Testis (tissue), 3 donors: Measurements from ENCODE around the gene SUDS3. TPM values are rescaled to one million over a fixed set of nuclear protein-coding genes. Genes with fewer than 3 reads are reported as not detected.

Experiments used
- DNase-seq: peaks from one replicate; pipeline ENCODE4 v3.0.0-alpha.2; 2019
- H3K27ac ChIP-seq, 2 donors: fragments of 200-600 bp; sonication (generic); one replicate each; pipeline ENCODE4 v1.5.1; 2019
- H3K27me3 ChIP-seq: fragments of 200-600 bp; sonication (generic); one replicate; pipeline ENCODE4 v1.5.1; 2019
- H3K36me3 ChIP-seq: fragments of 200-600 bp; sonication (generic); one replicate; pipeline ENCODE4 v1.5.1; 2017; ENCODE audit warnings: low read depth; ENCODE audit errors: missing control alignments
- H3K4me1 ChIP-seq: fragments of 200-600 bp; sonication (generic); one replicate; pipeline ENCODE4 v1.5.1; 2019
- H3K4me3 ChIP-seq, 2 donors: fragments of 200-600 bp; sonication (generic); one replicate each; pipeline ENCODE4 v1.5.1; 2017 to 2019
- H3K9me3 ChIP-seq: fragments of 200-600 bp; sonication (generic); one replicate; pipeline ENCODE4 v1.5.1; 2017
- CTCF ChIP-seq, 3 experiments: fragments of 450-650 bp in 2 of 3; fragments of 200-600 bp in 1 of 3; sonication (generic) in 1 of 3; IDR thresholded peaks; one replicate each; pipeline ENCODE4 v1.5.1; 2016 to 2019; ENCODE audit warnings: antibody characterized with exemption in 3 of 3, mild to moderate bottlenecking in 2 of 3, moderate library complexity in 1 of 3
- POLR2A ChIP-seq: fragments of 450-650 bp; IDR thresholded peaks from one replicate; pipeline ENCODE4 v1.6.1; 2017; ENCODE audit warnings: antibody characterized with exemption, mild to moderate bottlenecking, moderate library complexity
- WGBS, 2 donors: methylation state at CpG; one replicate each; pipeline ENCODE4 v1.1.5; 2018; 5-methylcytosine and 5-hydroxymethylcytosine counted together
- intact Hi-C: fragments of 100-400 bp; cut with DNase I; formaldehyde crosslinking; loops from one replicate; pipeline ENCODE4 v1.15.1; 2023; ENCODE audit warnings: low total_unique reads
- polyA plus RNA-seq: library from polyadenylated mRNA; stranded (reverse); fragments of 350-450 nt; fragmentation: Illumina TruSeq; extraction: RNeasy Lipid Tissue Mini Kit (QIAGEN cat#74804); gene quantifications from one replicate; pipeline ENCODE4 v1.2.3, GENCODE V29; 2014; ENCODE audit warnings: low read depth, low replicate concordance; ENCODE audit not compliant: insufficient read depth
- total RNA-seq, 2 donors: library from RNA; depleted of rRNA; stranded (reverse); fragments of >200 nt; gene quantifications; one replicate each; pipeline ENCODE4 v1.2.3, GENCODE V29; 2016

SUDS3 gene
- total and polyA plus RNA-seq, 3 donors from 2014 or later, result 42.3 to 89.1 (median 73.1) TPM

GRCh38 chr12:118420673-118421072, 44.3 kb downstream of the SUDS3 start:
- Histone ChIP-seq H3K36me3 (no peaks in the 10 kb centered on the region), H3K27ac (no peak overlapping the region), H3K27me3 (no peaks in the 10 kb centered on the region), H3K4me3 (no peak overlapping the region), H3K4me1 (no peaks in the 10 kb centered on the region), H3K9me3 (no peaks in the 10 kb centered on the region)
- 85 to 86% methylated on average over 3 of the region's 3 CpGs for WGBS, 2 donors
- intact Hi-C loops, result no loop called here
- no peak for TF ChIP-seq POLR2A
- TF ChIP-seq CTCF (IDR thresholded peaks at IDR 0.05), result no peak
- DNase-seq, result no peak

GRCh38 chr12:118424884-118425283, 48.5 kb downstream of the SUDS3 start:
- H3K27ac ChIP-seq, result no peak overlapping the region
- DNase-seq, result no peak
- no peaks in the 10 kb centered on the region for H3K36me3 ChIP-seq
- TF ChIP-seq CTCF (IDR thresholded peaks at IDR 0.05) (no peak), POLR2A (no peak)
- WGBS, 2 donors, result 73 to 83% methylated on average over 7 of the region's 7 CpGs
- H3K9me3 ChIP-seq, result no peaks in the 10 kb centered on the region
- H3K4me1 ChIP-seq, result no peaks in the 10 kb centered on the region
- H3K4me3 ChIP-seq, result no peak overlapping the region
- no peaks in the 10 kb centered on the region for H3K27me3 ChIP-seq
- intact Hi-C loops, result no loop called here

- TF ChIP-seq CTCF (IDR thresholded peaks at IDR 0.05) (no peak), POLR2A (no peak)
- Histone ChIP-seq H3K27me3 (no peaks in the 10 kb centered on the region), H3K9me3 (no peaks in the 10 kb centered on the region), H3K27ac (no peak overlapping the region), H3K4me1 (no peaks in the 10 kb centered on the region), H3K4me3 (no peak overlapping the region), H3K36me3 (no peaks in the 10 kb centered on the region)
- WGBS, 2 donors, result 69 to 86% methylated on average over 4 of the region's 4 CpGs
- no peak for DNase-seq
- intact Hi-C loops, result no loop called here
These were observed 49.0 kb downstream of the SUDS3 start for GRCh38 chr12:118425364-118425763.

GRCh38 chr12:118427819-118428218, 51.5 kb downstream of the SUDS3 start:
- Histone ChIP-seq H3K27me3 (no peaks in the 10 kb centered on the region), H3K4me1 (no peaks in the 10 kb centered on the region), H3K36me3 (no peaks in the 10 kb centered on the region), H3K27ac (no peak overlapping the region), H3K4me3 (no peak overlapping the region), H3K9me3 (no peaks in the 10 kb centered on the region)
- TF ChIP-seq POLR2A, result no peak
- TF ChIP-seq CTCF (IDR thresholded peaks at IDR 0.05), result no peak
- intact Hi-C loops, result no loop called here
- WGBS, 2 donors, result 82 to 91% methylated on average over 3 of the region's 3 CpGs
- DNase-seq, result no peak

- Histone ChIP-seq H3K4me3 (no peak overlapping the region), H3K27ac (no peak overlapping the region), H3K36me3 (no peaks in the 10 kb centered on the region), H3K9me3 (no peaks in the 10 kb centered on the region), H3K4me1 (no peaks in the 10 kb centered on the region), H3K27me3 (no peaks in the 10 kb centered on the region)
- TF ChIP-seq POLR2A, result no peak
- no peak for TF ChIP-seq CTCF (IDR thresholded peaks at IDR 0.05)
- no peak for DNase-seq
- WGBS, 2 donors, result 74 to 80% methylated on average over 3 of the region's 3 CpGs
- intact Hi-C loops, result no loop called here
These were observed 52.3 kb downstream of the SUDS3 start for GRCh38 chr12:118428643-118429042.
